Neural progenitor cell (in vitro differentiated cells): ENCODE results near the gene PITPNC1. TPM values are rescaled to one million over a fixed set of nuclear protein-coding genes. Genes with fewer than 3 reads are reported as not detected.
"Not testable (repeated sequence)": the region's sequence is repeated elsewhere in the genome, so short reads cannot be mapped to it uniquely, and the experiment has no call there.

Source experiments
- DNase-seq: peaks from one replicate; pipeline ENCODE4 v3.0.0-alpha.2; 2016; ENCODE audit warnings: low spot score
- H2AFZ ChIP-seq: fragments of 200-600 bp; sonication (generic); replicated peaks from 2 replicates; pipeline ENCODE4 v1.6.1; 2016; ENCODE audit warnings: antibody characterized with exemption
- H3F3A ChIP-seq: fragments of 200-600 bp; sonication (generic); 2 replicates; pipeline ENCODE4 v1.6.1; 2016; ENCODE audit warnings: antibody characterized with exemption, low read depth
- H3K27ac ChIP-seq: fragments of 200-600 bp; sonication (generic); 2 replicates; pipeline ENCODE4 v1.5.1; 2016; ENCODE audit warnings: mild to moderate bottlenecking
- H3K27me3 ChIP-seq: fragments of 200-600 bp; sonication (generic); 2 replicates; pipeline ENCODE4 v1.6.1; 2016; ENCODE audit warnings: mild to moderate bottlenecking, moderate library complexity
- H3K36me3 ChIP-seq: fragments of 200-600 bp; sonication (generic); 2 replicates; pipeline ENCODE4 v1.5.1; 2016
- H3K4me1 ChIP-seq: fragments of 200-600 bp; sonication (generic); 2 replicates; pipeline ENCODE4 v1.6.1; 2016; ENCODE audit warnings: mixed run types
- H3K4me2 ChIP-seq: fragments of 200-600 bp; sonication (generic); 2 replicates; pipeline ENCODE4 v1.6.1; 2016
- H3K4me3 ChIP-seq: fragments of 200-600 bp; sonication (generic); 2 replicates; pipeline ENCODE4 v1.5.1; 2016
- H3K79me2 ChIP-seq: fragments of 200-600 bp; sonication (generic); 2 replicates; pipeline ENCODE4 v1.6.1; 2016; ENCODE audit warnings: low read depth
- H3K9ac ChIP-seq: fragments of 200-600 bp; sonication (generic); 2 replicates; pipeline ENCODE4 v1.6.1; 2016
- H3K9me3 ChIP-seq: fragments of 200-600 bp; sonication (generic); 2 replicates; pipeline ENCODE4 v1.5.1; 2016; ENCODE audit warnings: low read depth
- H4K20me1 ChIP-seq: fragments of 200-600 bp; sonication (generic); 2 replicates; pipeline ENCODE4 v1.6.1; 2016; ENCODE audit warnings: low read depth
- H3K27ac Mint-ChIP-seq: 3 replicates; pipeline ENCODE4 v1.8.0; 2021; ENCODE audit warnings: mixed read lengths
- H3K27me3 Mint-ChIP-seq: 2 replicates; pipeline ENCODE4 v1.8.0; 2022; ENCODE audit warnings: low read depth, mild to moderate bottlenecking, inconsistent platforms, moderate library complexity, mixed read lengths; ENCODE audit not compliant: insufficient read depth
- H3K36me3 Mint-ChIP-seq: 3 replicates; pipeline ENCODE4 v1.8.0; 2021; ENCODE audit warnings: mixed read lengths
- H3K4me1 Mint-ChIP-seq: 3 replicates; pipeline ENCODE4 v1.8.0; 2021; ENCODE audit warnings: mixed read lengths
- H3K4me3 Mint-ChIP-seq: 3 replicates; pipeline ENCODE4 v1.8.0; 2021; ENCODE audit warnings: mild to moderate bottlenecking, moderate library complexity, mixed read lengths
- H3K9me3 Mint-ChIP-seq: 3 replicates; pipeline ENCODE4 v1.8.0; 2020; ENCODE audit warnings: mixed read lengths
- CTCF ChIP-seq: fragments of 200-600 bp; sonication (generic); IDR thresholded peaks from 2 replicates; pipeline ENCODE4 v1.5.1; 2017; ENCODE audit warnings: antibody characterized with exemption, mild to moderate bottlenecking
- EZH2 ChIP-seq: fragments of 200-600 bp; sonication (generic); IDR thresholded peaks from 2 replicates; pipeline ENCODE4 v1.6.1; 2017; ENCODE audit warnings: antibody characterized with exemption, mild to moderate bottlenecking, moderate library complexity
- EZH2phosphoT487 ChIP-seq: fragments of 200-600 bp; sonication (generic); IDR thresholded peaks from 2 replicates; pipeline ENCODE4 v1.6.1; 2017; ENCODE audit warnings: antibody characterized with exemption
- total RNA-seq: library from RNA; depleted of rRNA; stranded (reverse); fragments of >200 nt; gene quantifications from 2 replicates; pipeline ENCODE4 v1.2.3, GENCODE V29; 2015; ENCODE audit warnings: low replicate concordance

PITPNC1 gene
- total RNA-seq, 1 donor from 2014 or later = 8.1 TPM

- H3K36me3 ChIP-seq = peaks cover 45% of the 10 kb centered on the region
- H3K36me3 Mint-ChIP-seq = peaks cover 46% of the 10 kb centered on the region
- no peak overlapping the region for H3K9ac ChIP-seq
- no peak overlapping the region for H3K4me3 ChIP-seq
- H2AFZ ChIP-seq = no peak overlapping the region
- no peaks in the 10 kb centered on the region for H3K27me3 ChIP-seq
- H4K20me1 ChIP-seq = no peaks in the 10 kb centered on the region
- TF ChIP-seq EZH2 (no peak), CTCF (no peak), EZH2phosphoT487 (no peak)
- no peaks in the 10 kb centered on the region for H3K4me1 Mint-ChIP-seq
- peaks cover 2% of the 10 kb centered on the region for H3K27me3 Mint-ChIP-seq
- H3K79me2 ChIP-seq = peaks cover 23% of the 10 kb centered on the region
- H3K9me3 Mint-ChIP-seq = peaks cover 1% of the 10 kb centered on the region
- no peak overlapping the region for H3K4me3 Mint-ChIP-seq
- no peaks in the 10 kb centered on the region for H3K4me1 ChIP-seq
- H3F3A ChIP-seq = peaks cover 5% of the 10 kb centered on the region
- no peak overlapping the region for H3K27ac Mint-ChIP-seq
- H3K27ac ChIP-seq = no peak overlapping the region
- H3K9me3 ChIP-seq = no peaks in the 10 kb centered on the region
- no peak for DNase-seq
- H3K4me2 ChIP-seq = no peak overlapping the region
Measured at GRCh38 chr17:67725807-67726206, 348.7 kb downstream of the PITPNC1 start.

- not testable (repeated sequence) for DNase-seq, H3K4me1 Mint-ChIP-seq, H3K4me3 Mint-ChIP-seq, H3K27me3 Mint-ChIP-seq, H3K4me3 ChIP-seq, H3K9ac ChIP-seq, H3K9me3 Mint-ChIP-seq, H3K27ac ChIP-seq, H2AFZ ChIP-seq, H3F3A ChIP-seq, H3K9me3 ChIP-seq, H3K4me2 ChIP-seq, H3K27me3 ChIP-seq, H3K4me1 ChIP-seq, H3K27ac Mint-ChIP-seq, H4K20me1 ChIP-seq
- peaks cover 40% of the 10 kb centered on the region for H3K36me3 ChIP-seq
- peaks cover 17% of the 10 kb centered on the region for H3K79me2 ChIP-seq
- peaks cover 55% of the 10 kb centered on the region for H3K36me3 Mint-ChIP-seq
Measured at GRCh38 chr17:67727152-67728039, 350.3 kb downstream of the PITPNC1 start.

- Mint-ChIP-seq H3K4me3 (no peak overlapping the region), H3K27ac (no peak overlapping the region), H3K9me3 (peaks cover 5% of the 10 kb centered on the region), H3K27me3 (peaks cover 2% of the 10 kb centered on the region), H3K36me3 (peaks cover 57% of the 10 kb centered on the region), H3K4me1 (no peaks in the 10 kb centered on the region)
- Histone ChIP-seq H3K9ac (no peak overlapping the region), H3K79me2 (peaks cover 25% of the 10 kb centered on the region), H4K20me1 (no peaks in the 10 kb centered on the region), H3K27me3 (no peaks in the 10 kb centered on the region), H3K4me2 (no peak overlapping the region), H3K27ac (no peak overlapping the region), H3K9me3 (no peaks in the 10 kb centered on the region), H2AFZ (no peak overlapping the region), H3F3A (peaks cover 5% of the 10 kb centered on the region), H3K4me3 (no peak overlapping the region), H3K4me1 (no peaks in the 10 kb centered on the region), H3K36me3 (peaks cover 36% of the 10 kb centered on the region)
- TF ChIP-seq CTCF = no peak
- no peak for TF ChIP-seq EZH2
- TF ChIP-seq EZH2phosphoT487 = no peak
- DNase-seq = no peak
Measured at GRCh38 chr17:67729903-67730302, 352.8 kb downstream of the PITPNC1 start.

- no peak overlapping the region for H2AFZ ChIP-seq
- no peak for DNase-seq
- H3K27ac ChIP-seq = no peak overlapping the region
- no peak overlapping the region for H3K4me3 ChIP-seq
- H3K79me2 ChIP-seq = peaks cover 27% of the 10 kb centered on the region
- no peaks in the 10 kb centered on the region for H3K4me1 ChIP-seq
- H3F3A ChIP-seq = peaks cover 5% of the 10 kb centered on the region
- H3K27me3 ChIP-seq = no peaks in the 10 kb centered on the region
- H3K36me3 ChIP-seq = peaks cover 35% of the 10 kb centered on the region
- no peaks in the 10 kb centered on the region for H4K20me1 ChIP-seq
- no peak overlapping the region for H3K4me3 Mint-ChIP-seq
- no peak overlapping the region for H3K27ac Mint-ChIP-seq
- H3K9ac ChIP-seq = no peak overlapping the region
- no peaks in the 10 kb centered on the region for H3K4me1 Mint-ChIP-seq
- no peak overlapping the region for H3K4me2 ChIP-seq
- H3K27me3 Mint-ChIP-seq = peaks cover 2% of the 10 kb centered on the region
- peaks cover 53% of the 10 kb centered on the region for H3K36me3 Mint-ChIP-seq
- no peaks in the 10 kb centered on the region for H3K9me3 ChIP-seq
- H3K9me3 Mint-ChIP-seq = peaks cover 5% of the 10 kb centered on the region
- no peak for TF ChIP-seq EZH2
- no peak for TF ChIP-seq EZH2phosphoT487
- no peak for TF ChIP-seq CTCF
Measured at GRCh38 chr17:67730731-67731130, 353.6 kb downstream of the PITPNC1 start.
